WTC11 (cell line): ENCODE results near the gene TMEM127. TPM values are rescaled to one million over a fixed set of nuclear protein-coding genes. Genes with fewer than 3 reads are reported as not detected.

Experiments used
- ATAC-seq: fragments of 200-7000 bp; cut with Tn5 transposase; 2 replicates; pipeline ENCODE4 v1.10.0; 2021; ENCODE audit warnings: mild to moderate bottlenecking, moderate library complexity
- CTCF ChIA-PET: fragments of 300-600 bp; sonication (Branson Sonifier 250); formaldehyde crosslinking; loops from one replicate; lab custom pipeline; 2021; ENCODE audit warnings: antibody characterized with exemption; lab: Charles Lee
- POLR2A ChIA-PET: fragments of 350-600 bp; sonication (Branson Sonifier 250); formaldehyde crosslinking; loops from one replicate; lab custom pipeline; 2021; ENCODE audit warnings: antibody characterized with exemption; lab: Charles Lee
- DNase-seq: peaks from one replicate; pipeline ENCODE4 v3.0.0; 2021; ENCODE audit warnings: low spot score
- H3K27ac Mint-ChIP-seq: 2 replicates; pipeline ENCODE4 v1.8.0; 2021; ENCODE audit warnings: mixed read lengths
- H3K27me3 Mint-ChIP-seq: 2 replicates; pipeline ENCODE4 v1.8.0; 2021; ENCODE audit warnings: low read depth, mild to moderate bottlenecking, moderate library complexity, mixed read lengths
- H3K36me3 Mint-ChIP-seq: 2 replicates; pipeline ENCODE4 v1.8.0; 2021; ENCODE audit warnings: mixed read lengths
- H3K4me1 Mint-ChIP-seq: 2 replicates; pipeline ENCODE4 v1.8.0; 2022; ENCODE audit warnings: mixed read lengths
- H3K4me3 Mint-ChIP-seq: 2 replicates; pipeline ENCODE4 v1.8.0; 2021; ENCODE audit warnings: mild to moderate bottlenecking, moderate library complexity, mixed read lengths
- H3K9me3 Mint-ChIP-seq: 2 replicates; pipeline ENCODE4 v1.8.0; 2021; ENCODE audit warnings: mixed read lengths
- ATF6 ChIP-seq: sonication (generic); formaldehyde crosslinking; IDR thresholded peaks from 2 replicates; pipeline ENCODE4 v1.8.1; 2023; ENCODE audit warnings: mild to moderate bottlenecking, missing genetic modification reagents
- ELF4 ChIP-seq: sonication (generic); formaldehyde crosslinking; IDR thresholded peaks from 2 replicates; pipeline ENCODE4 v1.8.1; 2022; ENCODE audit warnings: low read depth, mild to moderate bottlenecking, moderate library complexity, missing genetic modification reagents
- EMX1 ChIP-seq: fragments of 250-450 bp; sonication (Bioruptor Pico); IDR thresholded peaks from 2 replicates; pipeline ENCODE4 v1.8.0; 2021; ENCODE audit warnings: mild to moderate bottlenecking
- FOXP1 ChIP-seq: sonication (generic); formaldehyde crosslinking; IDR thresholded peaks from 2 replicates; pipeline ENCODE4 v1.8.0; 2022; ENCODE audit warnings: missing genetic modification reagents, mild to moderate bottlenecking, moderate library complexity, borderline replicate concordance
- HMGA2 ChIP-seq: fragments of 250-450 bp; sonication (Bioruptor Pico); IDR thresholded peaks from 2 replicates; pipeline ENCODE4 v1.4.0; 2021; ENCODE audit warnings: mild to moderate bottlenecking, moderate library complexity
- HMGXB4 ChIP-seq: sonication (generic); formaldehyde crosslinking; IDR thresholded peaks from 2 replicates; pipeline ENCODE4 v1.8.1; 2023; ENCODE audit warnings: mild to moderate bottlenecking, moderate library complexity, missing genetic modification reagents
- JAZF1 ChIP-seq: fragments of 250-450 bp; sonication (Bioruptor Pico); IDR thresholded peaks from 2 replicates; pipeline ENCODE4 v1.9.0; 2021; ENCODE audit warnings: moderate library complexity, mild to moderate bottlenecking, inconsistent platforms
- JUN ChIP-seq: sonication (generic); formaldehyde crosslinking; IDR thresholded peaks from 2 replicates; pipeline ENCODE4 v1.8.0; 2023; ENCODE audit warnings: mild to moderate bottlenecking, missing genetic modification reagents
- NFATC4 ChIP-seq: fragments of 250-450 bp; sonication (Bioruptor Pico); IDR thresholded peaks from 2 replicates; pipeline ENCODE4 v1.9.0; 2021; ENCODE audit warnings: mild to moderate bottlenecking
- NFYB ChIP-seq: sonication (generic); formaldehyde crosslinking; conservative IDR thresholded peaks from 2 replicates; pipeline ENCODE4 v1.8.0; 2022; ENCODE audit warnings: low read depth, missing genetic modification reagents
- NR1H2 ChIP-seq: sonication (generic); formaldehyde crosslinking; IDR thresholded peaks from 2 replicates; pipeline ENCODE4 v1.9.0; 2021; ENCODE audit warnings: mild to moderate bottlenecking, moderate library complexity, missing genetic modification reagents
- NR3C1 ChIP-seq: sonication (generic); formaldehyde crosslinking; conservative IDR thresholded peaks from 2 replicates; pipeline ENCODE4 v1.8.1; 2023; ENCODE audit warnings: low read depth, mild to moderate bottlenecking, missing genetic modification reagents
- RELA ChIP-seq: sonication (generic); formaldehyde crosslinking; IDR thresholded peaks from 2 replicates; pipeline ENCODE4 v1.8.1; 2022; ENCODE audit warnings: missing genetic modification reagents, mild to moderate bottlenecking, borderline replicate concordance
- RORB ChIP-seq: fragments of 250-450 bp; sonication (Bioruptor Pico); IDR thresholded peaks from 2 replicates; pipeline ENCODE4 v1.9.0; 2021; ENCODE audit warnings: mild to moderate bottlenecking
- SMAD4 ChIP-seq: sonication (generic); formaldehyde crosslinking; IDR thresholded peaks from 2 replicates; pipeline ENCODE4 v1.8.0; 2022; ENCODE audit warnings: mild to moderate bottlenecking, missing genetic modification reagents
- TCF7 ChIP-seq: sonication (generic); formaldehyde crosslinking; IDR thresholded peaks from 2 replicates; pipeline ENCODE4 v1.8.0; 2022; ENCODE audit warnings: mild to moderate bottlenecking, low read depth, missing genetic modification reagents, moderate library complexity
- TP53 ChIP-seq: sonication (generic); formaldehyde crosslinking; IDR thresholded peaks from 2 replicates; pipeline ENCODE4 v1.8.1; 2023; ENCODE audit warnings: mild to moderate bottlenecking, missing genetic modification reagents
- ZNF263 ChIP-seq: sonication (generic); formaldehyde crosslinking; IDR thresholded peaks from 2 replicates; pipeline ENCODE4 v1.8.1; 2022; ENCODE audit warnings: low read depth, mild to moderate bottlenecking, moderate library complexity, missing genetic modification reagents
- ZNF416 ChIP-seq: fragments of 250-450 bp; sonication (Bioruptor Pico); IDR thresholded peaks from 2 replicates; pipeline ENCODE4 v1.9.0; 2021; ENCODE audit warnings: mild to moderate bottlenecking, inconsistent platforms
- total RNA-seq: library from RNA; stranded (reverse); gene quantifications from 3 replicates; pipeline ENCODE4 v1.2.3, GENCODE V29; 2021
- TF ChIP-seq, protein P1 (sequence below): fragments of 250-450 bp; sonication (Bioruptor Pico); conservative IDR thresholded peaks from 2 replicates; pipeline ENCODE4 v1.9.0; 2021; ENCODE audit warnings: mild to moderate bottlenecking
- TF ChIP-seq, protein P2 (sequence below): sonication (generic); formaldehyde crosslinking; IDR thresholded peaks from 2 replicates; pipeline ENCODE4 v1.8.0; 2022; ENCODE audit warnings: mild to moderate bottlenecking, missing genetic modification reagents
- TF ChIP-seq, protein P3 (sequence below): sonication (generic); formaldehyde crosslinking; IDR thresholded peaks from 2 replicates; pipeline ENCODE4 v1.8.0; 2022; ENCODE audit warnings: mild to moderate bottlenecking, missing genetic modification reagents

Gene TMEM127
- total RNA-seq, 1 experiment from 2014 or later: 22.9 TPM

DNA sequence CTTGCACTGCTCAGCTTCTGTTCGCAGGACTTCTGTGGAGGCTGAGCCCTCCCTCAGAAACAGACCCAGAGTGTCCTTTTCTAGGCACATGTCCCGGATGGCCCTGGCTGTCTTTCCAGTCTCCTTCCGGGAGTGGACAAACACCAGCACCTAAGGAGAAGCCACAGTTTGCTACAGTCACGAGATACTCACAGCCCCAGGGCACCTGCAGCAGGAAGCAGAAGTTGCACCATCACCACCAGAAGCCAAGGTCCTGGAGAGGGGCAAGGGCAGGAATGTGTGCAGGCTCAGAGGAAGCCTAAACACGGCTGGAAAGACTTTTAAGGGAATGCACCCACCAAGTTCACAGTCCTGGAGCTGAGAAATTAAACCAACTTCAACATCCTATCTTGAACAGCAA lies 26.0 kb upstream of the TMEM127 start (continued):
- no peak for TF ChIP-seq RELA (CRISPR knock-in tag)
- no peak for TF ChIP-seq ATF6
- TF ChIP-seq NFATC4 (CRISPR knock-in tag): no peak
- TF ChIP-seq, all 79 proteins: peak for 0

DNA sequence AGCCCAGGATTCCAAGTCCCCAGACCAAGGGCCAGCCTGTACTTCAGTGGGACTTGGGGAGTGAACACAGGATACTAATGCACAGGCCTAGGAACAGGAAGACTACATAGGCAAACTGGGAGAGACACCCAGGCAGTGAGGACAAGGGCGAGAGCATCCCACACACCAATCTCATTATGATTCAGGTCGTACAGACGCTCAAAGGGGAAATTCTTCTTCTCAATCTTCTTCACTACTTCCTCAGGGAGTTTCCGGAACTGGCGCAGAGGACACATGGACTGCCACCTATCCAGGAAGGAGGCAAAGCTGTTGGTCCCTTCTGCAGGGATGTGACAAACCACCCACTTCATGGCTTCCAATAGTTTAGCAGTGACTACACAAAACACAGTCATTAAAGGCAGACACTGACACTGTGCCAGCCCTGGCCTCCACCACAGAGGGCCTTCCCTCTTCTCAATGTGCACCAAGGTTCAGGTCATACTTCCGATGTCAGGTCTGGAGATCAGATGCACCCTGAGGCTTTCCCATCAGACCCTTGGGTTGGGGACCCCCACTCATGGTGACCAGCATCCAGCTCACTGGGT lies 21.6 kb upstream of the TMEM127 start:
- CTCF ChIA-PET: no interaction called here
- H3K4me1 Mint-ChIP-seq: no peaks in the 10 kb centered on the region
- no peak for ATAC-seq
- TF ChIP-seq HMGA2 (CRISPR knock-in tag) (no peak), TCF7 (no peak), RORB (CRISPR knock-in tag) (no peak), NR1H2 (CRISPR knock-in tag) (no peak), EMX1 (no peak), NFYB (CRISPR knock-in tag) (no peak), ZNF416 (CRISPR knock-in tag) (no peak), JAZF1 (no peak), ZNF263 (no peak), HMGXB4 (CRISPR knock-in tag) (no peak), FOXP1 (CRISPR knock-in tag) (no peak), SMAD4 (CRISPR knock-in tag) (no peak), TP53 (CRISPR knock-in tag) (no peak), JUN (no peak), ELF4 (CRISPR knock-in tag) (no peak), NR3C1 (CRISPR knock-in tag) (no peak)
- TF ChIP-seq, protein P1, sequence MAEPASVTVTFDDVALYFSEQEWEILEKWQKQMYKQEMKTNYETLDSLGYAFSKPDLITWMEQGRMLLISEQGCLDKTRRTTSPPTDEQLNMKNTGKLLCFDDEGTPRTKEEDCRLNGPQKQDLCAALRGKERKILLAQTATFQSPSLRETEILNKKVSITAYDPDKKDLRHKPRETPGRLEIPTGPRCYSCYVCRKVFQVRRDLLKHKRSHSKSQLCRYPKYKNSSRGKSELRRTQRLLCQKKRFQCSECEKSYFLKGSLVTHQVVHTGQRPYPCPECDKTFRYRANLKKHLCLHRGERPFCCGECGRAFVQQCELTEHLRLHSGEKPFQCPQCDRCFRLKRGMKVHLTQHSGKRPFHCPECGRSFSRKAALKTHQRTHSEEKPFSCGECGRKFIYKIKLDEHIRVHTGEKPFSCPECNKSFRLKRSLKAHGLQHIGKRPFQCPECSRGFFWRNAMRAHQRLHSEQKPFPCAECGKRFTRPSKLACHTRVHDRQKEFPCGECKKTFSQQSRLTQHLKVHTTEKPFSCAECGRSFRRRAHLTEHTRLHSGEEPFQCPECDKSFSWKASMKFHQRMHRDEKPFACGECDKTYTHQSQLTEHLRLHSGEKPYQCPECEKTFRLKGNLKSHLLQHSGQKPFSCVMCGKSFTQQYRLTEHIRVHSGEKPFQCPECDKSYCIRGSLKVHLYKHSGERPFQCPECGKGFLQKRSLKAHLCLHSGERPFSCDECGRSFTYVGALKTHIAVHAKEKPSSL: no peak
- TF ChIP-seq, protein P2, sequence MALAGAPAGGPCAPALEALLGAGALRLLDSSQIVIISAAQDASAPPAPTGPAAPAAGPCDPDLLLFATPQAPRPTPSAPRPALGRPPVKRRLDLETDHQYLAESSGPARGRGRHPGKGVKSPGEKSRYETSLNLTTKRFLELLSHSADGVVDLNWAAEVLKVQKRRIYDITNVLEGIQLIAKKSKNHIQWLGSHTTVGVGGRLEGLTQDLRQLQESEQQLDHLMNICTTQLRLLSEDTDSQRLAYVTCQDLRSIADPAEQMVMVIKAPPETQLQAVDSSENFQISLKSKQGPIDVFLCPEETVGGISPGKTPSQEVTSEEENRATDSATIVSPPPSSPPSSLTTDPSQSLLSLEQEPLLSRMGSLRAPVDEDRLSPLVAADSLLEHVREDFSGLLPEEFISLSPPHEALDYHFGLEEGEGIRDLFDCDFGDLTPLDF (CRISPR knock-in tag): no peak
- TF ChIP-seq, protein P3, sequence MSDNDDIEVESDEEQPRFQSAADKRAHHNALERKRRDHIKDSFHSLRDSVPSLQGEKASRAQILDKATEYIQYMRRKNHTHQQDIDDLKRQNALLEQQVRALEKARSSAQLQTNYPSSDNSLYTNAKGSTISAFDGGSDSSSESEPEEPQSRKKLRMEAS: no peak
- no peak overlapping the region for H3K27ac Mint-ChIP-seq
- POLR2A ChIA-PET: no interaction called here
- no peak for DNase-seq
- H3K4me3 Mint-ChIP-seq: no peak overlapping the region
- no peaks in the 10 kb centered on the region for H3K27me3 Mint-ChIP-seq
- no peaks in the 10 kb centered on the region for H3K9me3 Mint-ChIP-seq
- peaks cover 99% of the 10 kb centered on the region for H3K36me3 Mint-ChIP-seq
